Osteocyte (in vitro differentiated cells): Measurements from ENCODE around the gene C9orf43. TPM values are rescaled to one million over a fixed set of nuclear protein-coding genes. Genes with fewer than 3 reads are reported as not detected.
"Not testable (repeated sequence)": the region's sequence is repeated elsewhere in the genome, so short reads cannot be mapped to it uniquely, and the experiment has no call there.

Source experiments
- DNase-seq: peaks from one replicate; pipeline ENCODE4 v3.0.0; 2021; ENCODE audit warnings: mixed read lengths; ENCODE audit not compliant: unreplicated experiment; ENCODE audit errors: extremely low spot score
- H3K27ac Mint-ChIP-seq: one replicate; pipeline ENCODE4 v1.8.0; 2021; ENCODE audit warnings: mild to moderate bottlenecking, mixed read lengths; ENCODE audit not compliant: unreplicated experiment
- H3K27me3 Mint-ChIP-seq: one replicate; pipeline ENCODE4 v1.8.0; 2021; ENCODE audit warnings: mixed read lengths; ENCODE audit not compliant: unreplicated experiment
- H3K36me3 Mint-ChIP-seq: one replicate; pipeline ENCODE4 v1.8.0; 2021; ENCODE audit warnings: mixed read lengths; ENCODE audit not compliant: unreplicated experiment
- H3K4me1 Mint-ChIP-seq: one replicate; pipeline ENCODE4 v1.8.0; 2021; ENCODE audit warnings: mixed read lengths; ENCODE audit not compliant: unreplicated experiment
- H3K4me3 Mint-ChIP-seq: one replicate; pipeline ENCODE4 v1.8.0; 2021; ENCODE audit warnings: mild to moderate bottlenecking, moderate library complexity, mixed read lengths; ENCODE audit not compliant: unreplicated experiment
- H3K9me3 Mint-ChIP-seq: one replicate; pipeline ENCODE4 v1.8.0; 2021; ENCODE audit warnings: mixed read lengths; ENCODE audit not compliant: unreplicated experiment
- total RNA-seq: library from RNA; stranded (reverse); gene quantifications from 2 replicates; pipeline ENCODE4 v1.2.1, GENCODE V29; 2021
- TF ChIP-seq, protein P1 (sequence below): fragments of 200-600 bp; sonication (generic); IDR thresholded peaks from 2 replicates; pipeline ENCODE4 v1.5.0; 2021; ENCODE audit warnings: antibody characterized with exemption, mild to moderate bottlenecking, moderate library complexity

C9orf43 gene
- total RNA-seq, 1 donor from 2014 or later = 0.43 TPM

DNA sequence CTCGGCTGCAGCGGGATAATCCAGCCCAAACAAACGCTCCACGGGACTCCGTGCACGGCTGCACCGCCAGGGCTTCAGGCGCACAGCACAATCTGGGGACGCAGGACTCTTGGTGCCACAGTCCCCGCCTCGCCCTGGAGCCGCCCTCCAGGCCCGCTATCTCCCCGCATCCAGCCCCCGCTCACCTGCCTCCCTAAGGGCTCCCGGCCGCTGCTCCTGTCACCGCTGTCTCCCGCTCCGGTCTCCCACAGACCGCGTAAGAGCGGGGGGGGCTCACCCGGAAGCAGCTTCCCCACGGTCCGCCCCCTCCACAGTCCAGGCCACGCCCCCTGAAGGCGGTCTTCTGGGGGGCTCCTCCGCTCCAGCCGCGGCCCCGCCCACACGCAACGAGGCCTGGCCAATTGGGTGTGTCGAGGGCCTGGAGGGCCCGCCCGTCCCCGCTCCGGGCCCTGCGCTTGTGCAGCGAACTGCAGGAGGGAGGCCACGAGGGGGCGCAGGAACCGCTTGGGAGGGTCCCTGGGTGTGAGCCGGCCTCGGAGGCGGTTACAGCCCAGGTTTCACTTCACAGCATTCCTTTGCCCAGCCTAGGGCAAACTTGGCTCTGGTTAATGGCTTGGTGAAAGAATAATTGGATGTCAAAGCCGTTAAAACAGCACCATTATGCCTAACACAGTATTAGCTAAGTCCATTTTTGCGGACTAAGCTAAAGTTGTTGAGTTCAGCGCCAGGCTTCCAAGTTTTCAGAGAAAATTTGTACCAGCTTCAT is 9.3 kb upstream of the C9orf43 start, which contains the start of gene ALAD:
Gene ALAD, minus strand, starts transcription at position 258 of the 766 bp plus-strand sequence. CDS start 7,725 bp downstream, outside the sequence.
- peak; percentile 100 for DNase-seq
- H3K27ac Mint-ChIP-seq = peak within 1 kb of the TSS; percentile 70
- no peaks in the 10 kb centered on the region for H3K9me3 Mint-ChIP-seq
- peaks cover 4% of the 10 kb centered on the region for H3K36me3 Mint-ChIP-seq
- peak within 1 kb of the TSS; percentile 93 for H3K4me3 Mint-ChIP-seq
- H3K27me3 Mint-ChIP-seq = no peaks in the 10 kb centered on the region
- TF ChIP-seq, protein P1, sequence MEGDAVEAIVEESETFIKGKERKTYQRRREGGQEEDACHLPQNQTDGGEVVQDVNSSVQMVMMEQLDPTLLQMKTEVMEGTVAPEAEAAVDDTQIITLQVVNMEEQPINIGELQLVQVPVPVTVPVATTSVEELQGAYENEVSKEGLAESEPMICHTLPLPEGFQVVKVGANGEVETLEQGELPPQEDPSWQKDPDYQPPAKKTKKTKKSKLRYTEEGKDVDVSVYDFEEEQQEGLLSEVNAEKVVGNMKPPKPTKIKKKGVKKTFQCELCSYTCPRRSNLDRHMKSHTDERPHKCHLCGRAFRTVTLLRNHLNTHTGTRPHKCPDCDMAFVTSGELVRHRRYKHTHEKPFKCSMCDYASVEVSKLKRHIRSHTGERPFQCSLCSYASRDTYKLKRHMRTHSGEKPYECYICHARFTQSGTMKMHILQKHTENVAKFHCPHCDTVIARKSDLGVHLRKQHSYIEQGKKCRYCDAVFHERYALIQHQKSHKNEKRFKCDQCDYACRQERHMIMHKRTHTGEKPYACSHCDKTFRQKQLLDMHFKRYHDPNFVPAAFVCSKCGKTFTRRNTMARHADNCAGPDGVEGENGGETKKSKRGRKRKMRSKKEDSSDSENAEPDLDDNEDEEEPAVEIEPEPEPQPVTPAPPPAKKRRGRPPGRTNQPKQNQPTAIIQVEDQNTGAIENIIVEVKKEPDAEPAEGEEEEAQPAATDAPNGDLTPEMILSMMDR = peak; percentile 99
- peaks cover 14% of the 10 kb centered on the region for H3K4me1 Mint-ChIP-seq

DNA sequence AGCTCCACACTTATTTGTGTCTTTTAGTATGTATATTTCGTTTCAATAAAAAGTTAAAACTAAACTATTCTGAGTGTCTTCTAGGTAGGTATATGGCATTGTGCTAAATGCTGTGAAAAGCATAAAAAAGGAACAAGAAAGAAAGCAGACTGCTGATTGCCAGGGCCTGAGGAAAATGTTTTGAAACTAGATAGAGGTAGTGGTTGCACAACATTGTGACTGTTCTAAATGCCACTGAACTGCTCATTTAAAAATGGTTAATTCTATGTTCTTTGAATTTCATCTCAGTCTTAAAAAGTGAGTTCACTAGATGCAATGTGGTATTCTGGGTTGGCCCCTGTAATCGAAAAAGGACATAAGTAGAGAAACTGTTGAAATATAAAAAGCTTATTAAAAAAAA is 6.9 kb upstream of the C9orf43 start:
- no peaks in the 10 kb centered on the region for H3K9me3 Mint-ChIP-seq
- no peak overlapping the region for H3K4me3 Mint-ChIP-seq
- H3K27ac Mint-ChIP-seq = no peak overlapping the region
- peaks cover 18% of the 10 kb centered on the region for H3K4me1 Mint-ChIP-seq
- peaks cover 7% of the 10 kb centered on the region for H3K36me3 Mint-ChIP-seq
- TF ChIP-seq, protein P1 = no peak
- DNase-seq = no peak
- H3K27me3 Mint-ChIP-seq = no peaks in the 10 kb centered on the region

DNA sequence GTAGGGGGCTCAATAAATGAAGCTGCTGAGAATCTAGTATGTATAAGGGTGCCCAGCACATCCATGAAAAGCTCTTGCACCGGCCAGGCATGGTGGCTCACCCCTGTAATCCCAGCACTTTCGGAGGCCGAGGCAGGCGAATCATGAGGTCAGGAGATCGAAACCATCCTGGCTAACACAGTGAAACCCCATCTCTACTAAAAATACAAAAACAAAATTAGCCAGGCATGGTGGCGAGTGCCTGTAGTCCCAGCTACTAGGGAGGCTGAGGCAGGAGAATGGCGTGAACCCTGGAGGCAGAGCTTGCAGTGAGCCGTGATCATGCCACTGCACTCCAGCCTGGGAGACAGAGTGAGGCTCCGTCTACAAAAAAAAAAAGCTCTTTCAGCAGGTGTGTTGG is 4.2 kb upstream of the C9orf43 start:
- Mint-ChIP-seq H3K4me1 (peaks cover 22% of the 10 kb centered on the region), H3K36me3 (peaks cover 11% of the 10 kb centered on the region)
- H3K27me3 Mint-ChIP-seq, H3K27ac Mint-ChIP-seq, DNase-seq, H3K9me3 Mint-ChIP-seq, H3K4me3 Mint-ChIP-seq: not testable (repeated sequence)

DNA sequence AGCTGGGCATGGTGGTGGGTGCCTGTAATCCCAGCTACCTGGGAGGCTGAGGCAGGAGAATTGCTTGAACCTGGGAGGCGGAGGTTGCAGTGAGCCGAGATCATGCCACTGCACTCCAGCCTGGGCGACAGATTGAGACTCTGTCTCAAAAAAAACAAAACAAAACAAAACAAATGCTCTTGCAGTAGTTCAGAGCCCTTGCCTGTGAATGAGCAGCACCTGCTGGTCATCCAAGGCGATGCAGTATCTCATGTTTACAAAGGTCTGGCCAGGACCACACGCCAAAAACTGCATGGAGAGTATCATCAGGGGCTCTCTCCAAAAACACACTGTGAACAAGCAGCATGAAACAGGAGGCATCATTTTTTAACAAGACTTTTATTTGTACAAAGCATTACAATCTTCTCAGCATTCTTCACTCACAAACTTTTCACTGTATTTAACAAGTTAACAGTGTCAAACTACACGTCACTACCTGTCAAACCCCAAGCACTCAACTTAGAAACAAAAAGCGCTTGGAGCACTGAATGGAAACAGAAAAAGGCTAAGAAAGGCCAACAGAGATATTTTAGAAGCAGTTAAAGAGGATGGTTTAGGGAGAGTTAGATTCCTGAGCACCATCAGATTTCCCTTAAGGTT is 3.6 kb upstream of the C9orf43 start:
- Mint-ChIP-seq H3K4me1 (peaks cover 19% of the 10 kb centered on the region), H3K4me3 (peak overlapping the region; percentile 0), H3K27ac (peak overlapping the region; percentile 57), H3K36me3 (peaks cover 11% of the 10 kb centered on the region)
- DNase-seq, H3K9me3 Mint-ChIP-seq, H3K27me3 Mint-ChIP-seq: not testable (repeated sequence)
- TF ChIP-seq, protein P1 = peak; percentile 76

DNA sequence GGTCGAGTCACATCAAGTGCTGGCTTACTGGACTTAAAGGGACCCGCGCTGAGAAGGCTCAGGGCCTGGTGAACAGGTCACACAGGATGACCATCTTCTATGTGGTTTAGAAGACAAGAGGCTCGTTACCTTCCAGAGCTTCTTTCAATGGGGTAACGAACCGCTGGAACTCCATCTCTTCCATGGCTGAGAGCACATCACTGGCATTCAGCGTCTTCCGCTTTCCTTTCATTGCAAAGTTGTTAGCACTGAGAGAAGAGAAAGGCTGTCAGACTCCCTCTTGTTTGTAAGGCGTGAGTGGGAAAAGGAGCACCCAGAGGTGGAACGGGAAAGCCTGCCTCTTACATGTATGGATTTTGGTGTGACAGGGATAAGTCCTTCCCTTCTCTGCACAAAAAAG is 1.1 kb upstream of the C9orf43 start:
- Mint-ChIP-seq H3K27ac (peak overlapping the region; percentile 100), H3K4me3 (peak overlapping the region; percentile 99), H3K36me3 (peaks cover 11% of the 10 kb centered on the region), H3K9me3 (no peaks in the 10 kb centered on the region), H3K27me3 (no peaks in the 10 kb centered on the region), H3K4me1 (peaks cover 19% of the 10 kb centered on the region)
- TF ChIP-seq, protein P1 = no peak
- no peak for DNase-seq
